Endodermal cell (in vitro differentiated cells): ENCODE measurements around the gene PTPRO. TPM values are rescaled to one million over a fixed set of nuclear protein-coding genes. Genes with fewer than 3 reads are reported as not detected.

Experiments
- DNase-seq: peaks from one replicate; pipeline ENCODE4 v3.0.0-alpha.2; 2017
- H3K27ac ChIP-seq: 2 replicates; pipeline ENCODE4 v1.5.1; 2013; ENCODE audit warnings: mild to moderate bottlenecking, low read depth, low read length, moderate library complexity
- H3K27me3 ChIP-seq: 2 replicates; pipeline ENCODE4 v1.6.1; 2013; ENCODE audit warnings: mild to moderate bottlenecking, low read length, moderate library complexity; ENCODE audit not compliant: insufficient read depth, control insufficient read depth, poor library complexity, severe bottlenecking
- H3K36me3 ChIP-seq: 2 replicates; pipeline ENCODE4 v1.7.0; 2013; ENCODE audit warnings: mild to moderate bottlenecking, low read length, moderate library complexity; ENCODE audit not compliant: control insufficient read depth, insufficient read depth
- H3K4me1 ChIP-seq: one replicate; pipeline ENCODE4 v1.7.0; 2013; ENCODE audit warnings: low read length; ENCODE audit not compliant: control insufficient read depth, insufficient read depth
- H3K4me3 ChIP-seq: 2 replicates; pipeline ENCODE4 v1.5.1; 2013; ENCODE audit warnings: mild to moderate bottlenecking, low read length, moderate library complexity
- H3K9ac ChIP-seq: 2 replicates; pipeline ENCODE4 v1.6.1; 2013; ENCODE audit warnings: mild to moderate bottlenecking, low read length, moderate library complexity; ENCODE audit not compliant: poor library complexity, severe bottlenecking; ENCODE audit errors: extremely low read depth
- H3K9me3 ChIP-seq: 2 replicates; pipeline ENCODE4 v1.6.1; 2013; ENCODE audit warnings: mild to moderate bottlenecking, low read length, moderate library complexity; ENCODE audit not compliant: control insufficient read depth
- H3K27ac Mint-ChIP-seq: 2 replicates; pipeline ENCODE4 v1.8.0; 2020; ENCODE audit warnings: mixed read lengths
- H3K27me3 Mint-ChIP-seq: 2 replicates; pipeline ENCODE4 v1.8.0; 2021; ENCODE audit warnings: mild to moderate bottlenecking, mixed read lengths; ENCODE audit not compliant: insufficient read depth
- H3K36me3 Mint-ChIP-seq: 2 replicates; pipeline ENCODE4 v1.8.0; 2020; ENCODE audit warnings: low read depth, mixed read lengths
- H3K4me1 Mint-ChIP-seq: 2 replicates; pipeline ENCODE4 v1.8.0; 2020; ENCODE audit warnings: mixed read lengths
- H3K4me3 Mint-ChIP-seq: 2 replicates; pipeline ENCODE4 v1.8.0; 2020; ENCODE audit warnings: mild to moderate bottlenecking, moderate library complexity, mixed read lengths
- H3K9me3 Mint-ChIP-seq: 2 replicates; pipeline ENCODE4 v1.8.0; 2020; ENCODE audit warnings: mild to moderate bottlenecking, mixed read lengths
- CTCF ChIP-seq: fragments of 200-600 bp; sonication (generic); conservative IDR thresholded peaks from 2 replicates; pipeline ENCODE4 v1.5.0; 2021; ENCODE audit warnings: antibody characterized with exemption, mild to moderate bottlenecking
- WGBS, 2 experiments: methylation state at CpG; one replicate each; pipeline versions ENCODE4 v1.1.5 to v1.1.7; 2013; ENCODE audit warnings: missing lambda C conversion rate in 2 of 2, mixed read lengths in 1 of 2; ENCODE audit not compliant: insufficient coverage in 1 of 2, insufficient read length in 1 of 2; 5-methylcytosine and 5-hydroxymethylcytosine counted together
- total RNA-seq, 2 donors: library from RNA; stranded (reverse); fragmentation: NEBNext Ultra II Directional in 1 of 2; extraction: Animal tissue kit (Norgen Biotek cat#: 25700) in 1 of 2; gene quantifications; 2 replicates in 1 of 2; 3 replicates in 1 of 2; pipeline ENCODE4 v1.2.1, GENCODE V29; 2021

Gene PTPRO
- total RNA-seq, 2 donors from 2014 or later: 0.31 TPM; not detected in 1

DNA sequence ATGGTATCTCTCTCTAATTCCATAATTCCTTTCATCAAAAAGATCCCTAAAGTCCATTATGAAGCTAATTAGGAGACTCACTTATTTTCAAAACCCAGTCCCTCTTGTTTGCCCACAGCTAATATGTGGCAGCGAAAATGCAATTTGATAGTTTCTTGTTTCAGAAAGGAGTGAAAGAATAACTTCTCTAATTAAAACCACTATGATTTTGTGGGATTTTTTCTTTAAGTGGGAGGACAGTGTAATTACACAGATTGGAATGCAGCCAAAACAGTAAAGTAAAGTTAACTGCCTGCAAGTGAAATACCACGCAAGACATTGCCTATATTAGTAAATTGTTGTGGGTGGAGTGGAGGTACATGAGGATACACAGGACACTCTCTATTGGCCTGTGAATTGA is 50.0 kb downstream of the PTPRO start:
- H3K36me3 Mint-ChIP-seq: no peaks in the 10 kb centered on the region
- H3K4me3 Mint-ChIP-seq: no peak overlapping the region
- no peaks in the 10 kb centered on the region for H3K4me1 ChIP-seq
- TF ChIP-seq CTCF: no peak
- H3K9ac ChIP-seq: no peak overlapping the region
- 92% methylated on average over 1 of the region's 2 CpGs; no CpG with 5 or more reads in 1 of the 2 experiments for WGBS, 2 experiments
- H3K4me1 Mint-ChIP-seq: no peaks in the 10 kb centered on the region
- peaks cover 10% of the 10 kb centered on the region for H3K9me3 Mint-ChIP-seq
- no peak for DNase-seq
- peaks cover 7% of the 10 kb centered on the region for H3K27me3 ChIP-seq
- no peak overlapping the region for H3K27ac Mint-ChIP-seq
- peaks cover 6% of the 10 kb centered on the region for H3K27me3 Mint-ChIP-seq
- H3K9me3 ChIP-seq: peaks cover 7% of the 10 kb centered on the region
- H3K4me3 ChIP-seq: no peak overlapping the region
- no peaks in the 10 kb centered on the region for H3K36me3 ChIP-seq
- H3K27ac ChIP-seq: no peak overlapping the region

- Mint-ChIP-seq H3K36me3 (no peaks in the 10 kb centered on the region), H3K4me3 (no peak overlapping the region), H3K4me1 (no peaks in the 10 kb centered on the region), H3K9me3 (no peaks in the 10 kb centered on the region), H3K27ac (no peak overlapping the region), H3K27me3 (no peaks in the 10 kb centered on the region)
- Histone ChIP-seq H3K4me1 (no peaks in the 10 kb centered on the region), H3K36me3 (no peaks in the 10 kb centered on the region), H3K9me3 (no peaks in the 10 kb centered on the region), H3K27me3 (no peaks in the 10 kb centered on the region), H3K9ac (no peak overlapping the region), H3K27ac (no peak overlapping the region), H3K4me3 (no peak overlapping the region)
- DNase-seq: no peak
- no peak for TF ChIP-seq CTCF
- 83% methylated on average over 1 of the region's 1 CpG; no CpG with 5 or more reads in 1 of the 2 experiments for WGBS, 2 experiments
Observed at GRCh38 chr12:15387772-15388171, 65.5 kb downstream of the PTPRO start.

- Histone ChIP-seq H3K9me3 (no peaks in the 10 kb centered on the region), H3K4me1 (no peaks in the 10 kb centered on the region)
Observed at GRCh38 chr12:15389561-15389960, 67.3 kb downstream of the PTPRO start.

More at GRCh38 chr12:15389561-15389960, 67.3 kb downstream of the PTPRO start:
- no peaks in the 10 kb centered on the region for H3K9me3 Mint-ChIP-seq
- Histone ChIP-seq H3K4me3 (no peak overlapping the region), H3K27me3 (no peaks in the 10 kb centered on the region), H3K9ac (no peak overlapping the region), H3K36me3 (no peaks in the 10 kb centered on the region), H3K27ac (no peak overlapping the region)
- no peaks in the 10 kb centered on the region for H3K27me3 Mint-ChIP-seq
- 84 to 90% methylated on average over 1 of the region's 1 CpG for WGBS, 2 experiments
- H3K4me1 Mint-ChIP-seq: no peaks in the 10 kb centered on the region
- H3K27ac Mint-ChIP-seq: no peak overlapping the region
- no peak overlapping the region for H3K4me3 Mint-ChIP-seq
- no peaks in the 10 kb centered on the region for H3K36me3 Mint-ChIP-seq
- TF ChIP-seq CTCF: no peak
- no peak for DNase-seq
